Ishikawa (cell line): Measurements from ENCODE around the gene NEK1.

ENCODE experiments used
- CEBPB ChIP-seq: IDR thresholded peaks from 2 replicates; pipeline ENCODE4 v1.6.1; 2012
- CREB1 ChIP-seq: IDR thresholded peaks from 2 replicates; pipeline ENCODE4 v1.6.1; 2012; ENCODE audit warnings: low read depth
- EGR1 ChIP-seq: IDR thresholded peaks from 2 replicates; pipeline ENCODE4 v1.6.1; 2012
- EP300 ChIP-seq: IDR thresholded peaks from 2 replicates; pipeline ENCODE4 v1.6.1; 2012; ENCODE audit warnings: borderline replicate concordance
- FOXM1 ChIP-seq: IDR thresholded peaks from 2 replicates; pipeline ENCODE4 v1.6.1; 2012; ENCODE audit warnings: low read depth, borderline replicate concordance
- NFIC ChIP-seq: IDR thresholded peaks from 2 replicates; pipeline ENCODE4 v1.6.1; 2012
- RAD21 ChIP-seq: IDR thresholded peaks from 2 replicates; pipeline ENCODE4 v1.6.1; 2012; ENCODE audit warnings: low read depth
- TAF1 ChIP-seq: IDR thresholded peaks from 2 replicates; pipeline ENCODE4 v1.6.1; 2012; ENCODE audit warnings: low read depth, mild to moderate bottlenecking
- TCF12 ChIP-seq: IDR thresholded peaks from 2 replicates; pipeline ENCODE4 v1.6.1; 2012; ENCODE audit warnings: low read depth
- TEAD4 ChIP-seq: IDR thresholded peaks from 2 replicates; pipeline ENCODE4 v1.6.1; 2012
- USF1 ChIP-seq: IDR thresholded peaks from 2 replicates; pipeline ENCODE4 v1.6.1; 2012
- YY1 ChIP-seq: IDR thresholded peaks from 2 replicates; pipeline ENCODE4 v1.6.1; 2012; ENCODE audit warnings: low read depth
- ZBTB7A ChIP-seq: IDR thresholded peaks from 2 replicates; pipeline ENCODE4 v1.6.1; 2012; ENCODE audit warnings: low read depth
- TF ChIP-seq, protein P1 (sequence below): IDR thresholded peaks from 2 replicates; pipeline ENCODE4 v1.6.1; 2012
- TF ChIP-seq, protein P2 (sequence below): IDR thresholded peaks from 2 replicates; pipeline ENCODE4 v1.6.1; 2012; ENCODE audit warnings: low read depth, mild to moderate bottlenecking

NEK1 gene

GRCh38 chr4:169583563-169583962, 28.8 kb downstream of the NEK1 start:
- no peak for TF ChIP-seq RAD21
- TF ChIP-seq TEAD4: no peak
- TF ChIP-seq TAF1: no peak
- no peak for TF ChIP-seq ZBTB7A
- no peak for TF ChIP-seq CEBPB
- TF ChIP-seq EP300: no peak
- TF ChIP-seq, protein P1, sequence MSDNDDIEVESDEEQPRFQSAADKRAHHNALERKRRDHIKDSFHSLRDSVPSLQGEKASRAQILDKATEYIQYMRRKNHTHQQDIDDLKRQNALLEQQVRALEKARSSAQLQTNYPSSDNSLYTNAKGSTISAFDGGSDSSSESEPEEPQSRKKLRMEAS: no peak
- TF ChIP-seq, protein P2, sequence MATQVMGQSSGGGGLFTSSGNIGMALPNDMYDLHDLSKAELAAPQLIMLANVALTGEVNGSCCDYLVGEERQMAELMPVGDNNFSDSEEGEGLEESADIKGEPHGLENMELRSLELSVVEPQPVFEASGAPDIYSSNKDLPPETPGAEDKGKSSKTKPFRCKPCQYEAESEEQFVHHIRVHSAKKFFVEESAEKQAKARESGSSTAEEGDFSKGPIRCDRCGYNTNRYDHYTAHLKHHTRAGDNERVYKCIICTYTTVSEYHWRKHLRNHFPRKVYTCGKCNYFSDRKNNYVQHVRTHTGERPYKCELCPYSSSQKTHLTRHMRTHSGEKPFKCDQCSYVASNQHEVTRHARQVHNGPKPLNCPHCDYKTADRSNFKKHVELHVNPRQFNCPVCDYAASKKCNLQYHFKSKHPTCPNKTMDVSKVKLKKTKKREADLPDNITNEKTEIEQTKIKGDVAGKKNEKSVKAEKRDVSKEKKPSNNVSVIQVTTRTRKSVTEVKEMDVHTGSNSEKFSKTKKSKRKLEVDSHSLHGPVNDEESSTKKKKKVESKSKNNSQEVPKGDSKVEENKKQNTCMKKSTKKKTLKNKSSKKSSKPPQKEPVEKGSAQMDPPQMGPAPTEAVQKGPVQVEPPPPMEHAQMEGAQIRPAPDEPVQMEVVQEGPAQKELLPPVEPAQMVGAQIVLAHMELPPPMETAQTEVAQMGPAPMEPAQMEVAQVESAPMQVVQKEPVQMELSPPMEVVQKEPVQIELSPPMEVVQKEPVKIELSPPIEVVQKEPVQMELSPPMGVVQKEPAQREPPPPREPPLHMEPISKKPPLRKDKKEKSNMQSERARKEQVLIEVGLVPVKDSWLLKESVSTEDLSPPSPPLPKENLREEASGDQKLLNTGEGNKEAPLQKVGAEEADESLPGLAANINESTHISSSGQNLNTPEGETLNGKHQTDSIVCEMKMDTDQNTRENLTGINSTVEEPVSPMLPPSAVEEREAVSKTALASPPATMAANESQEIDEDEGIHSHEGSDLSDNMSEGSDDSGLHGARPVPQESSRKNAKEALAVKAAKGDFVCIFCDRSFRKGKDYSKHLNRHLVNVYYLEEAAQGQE: no peak
- no peak for TF ChIP-seq NFIC
- TF ChIP-seq FOXM1: no peak

DNA sequence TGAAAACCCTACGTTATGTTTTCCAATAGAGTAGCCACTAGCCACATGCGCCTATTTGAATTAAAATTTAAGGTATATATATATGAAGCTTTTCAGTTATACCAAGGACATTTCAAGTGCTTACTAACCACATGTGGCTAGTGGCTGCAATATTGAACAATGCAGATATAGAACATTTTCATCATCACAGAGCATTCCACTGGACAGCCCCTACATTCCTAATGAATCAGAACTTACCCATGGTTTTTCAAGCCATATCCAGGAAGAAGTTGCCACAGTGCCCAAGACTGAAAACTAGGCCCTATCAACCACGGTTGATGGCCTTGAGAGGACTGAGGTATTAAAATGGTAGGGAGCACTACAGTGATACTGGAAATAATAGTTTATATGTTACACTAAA, 29.7 kb downstream of the NEK1 start:
- TF ChIP-seq, protein P2: no peak
- TF ChIP-seq TEAD4: no peak
- TF ChIP-seq, protein P1: no peak

DNA sequence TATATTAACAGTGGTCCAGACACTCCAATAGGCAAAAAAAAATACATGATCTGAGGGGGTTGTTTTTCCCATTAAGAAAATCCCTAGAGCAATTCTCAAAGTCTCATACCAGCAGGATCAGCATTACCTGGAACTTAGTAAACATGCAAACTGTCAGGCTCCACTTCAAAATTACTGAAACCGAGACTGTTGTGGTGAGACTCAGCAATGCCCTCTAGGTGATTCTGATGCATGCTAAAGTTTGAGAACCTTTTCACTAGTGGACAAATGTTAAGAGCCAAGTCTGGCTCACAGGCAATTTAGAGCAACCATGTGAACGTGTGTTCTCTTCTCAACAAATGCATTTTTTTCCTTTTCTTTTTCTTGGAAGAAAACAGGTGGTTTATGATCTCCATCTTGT, 30.2 kb downstream of the NEK1 start:
- TF ChIP-seq EGR1 (no peak), YY1 (no peak), TAF1 (no peak), NFIC (no peak), USF1 (no peak), ZBTB7A (no peak), EP300 (no peak), FOXM1 (no peak), RAD21 (no peak), CEBPB (no peak), CREB1 (no peak), TCF12 (no peak), TEAD4 (no peak)
- TF ChIP-seq, protein P2: no peak
- TF ChIP-seq, protein P1: no peak

DNA sequence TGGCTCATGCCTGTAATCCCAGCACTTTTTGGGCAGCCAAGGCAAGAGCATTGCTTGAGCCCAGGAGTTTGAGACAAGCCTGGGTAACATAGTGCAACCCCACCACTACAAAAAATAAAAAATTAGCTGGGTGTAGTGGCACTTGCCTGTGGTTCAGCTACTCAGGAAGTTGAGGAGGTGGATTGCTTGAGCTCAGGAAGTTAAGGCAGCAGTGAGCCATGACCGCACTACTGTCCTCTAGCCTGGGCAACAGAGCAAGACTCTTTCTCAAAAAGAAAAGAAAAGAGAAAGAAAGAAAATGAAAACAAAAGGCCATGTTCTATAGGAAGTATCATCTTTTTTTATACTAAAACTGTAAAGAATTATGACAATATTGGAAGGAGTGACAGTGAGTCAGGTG, 38.5 kb downstream of the NEK1 start:
- TF ChIP-seq CREB1: no peak
- no peak for TF ChIP-seq TEAD4
- TF ChIP-seq, protein P2: no peak
